GM18508 (cell line): ENCODE data around the gene SERPINA3.

Source experiments
- ATAC-seq: cut with Tn5 transposase; IDR thresholded peaks from one replicate; pipeline ENCODE4 v1.9.1; 2021; ENCODE audit warnings: moderate number of reproducible peaks; ENCODE audit not compliant: insufficient read depth, unreplicated experiment

Gene SERPINA3

GRCh38 chr14:94650806-94651805 is 38.9 kb downstream of the SERPINA3 start:
- ATAC-seq, result no peak

GRCh38 chr14:94653321-94653720 is 41.1 kb downstream of the SERPINA3 start:
- ATAC-seq, result no peak

GRCh38 chr14:94654071-94654861 is 42.1 kb downstream of the SERPINA3 start:
- ATAC-seq, result no peak

- no peak for ATAC-seq
Observed at GRCh38 chr14:94655169-94655710, 43.0 kb downstream of the SERPINA3 start.

- no peak for ATAC-seq
Observed at GRCh38 chr14:94656043-94656442, 43.9 kb downstream of the SERPINA3 start.

GRCh38 chr14:94659256-94659655 is 47.1 kb downstream of the SERPINA3 start:
- no peak for ATAC-seq

- no peak for ATAC-seq
Observed at GRCh38 chr14:94659901-94660300, 47.7 kb downstream of the SERPINA3 start.

- no peak for ATAC-seq
Observed at GRCh38 chr14:94660306-94660946, 48.2 kb downstream of the SERPINA3 start.

GRCh38 chr14:94663538-94663937 is 51.3 kb downstream of the SERPINA3 start:
- no peak for ATAC-seq

- no peak for ATAC-seq
Observed at GRCh38 chr14:94663965-94664704, 51.9 kb downstream of the SERPINA3 start.

- no peak for ATAC-seq
Observed at GRCh38 chr14:94665121-94665520, 52.9 kb downstream of the SERPINA3 start.

GRCh38 chr14:94665544-94665943 is 53.4 kb downstream of the SERPINA3 start:
- no peak for ATAC-seq

GRCh38 chr14:94670692-94671285 is 58.6 kb downstream of the SERPINA3 start:
- no peak for ATAC-seq

GRCh38 chr14:94671870-94672444 is 59.8 kb downstream of the SERPINA3 start:
- no peak for ATAC-seq

- ATAC-seq, result no peak
Observed at GRCh38 chr14:94673071-94673470, 60.9 kb downstream of the SERPINA3 start.
